ENCODE data around the gene LRMDA.

DNA sequence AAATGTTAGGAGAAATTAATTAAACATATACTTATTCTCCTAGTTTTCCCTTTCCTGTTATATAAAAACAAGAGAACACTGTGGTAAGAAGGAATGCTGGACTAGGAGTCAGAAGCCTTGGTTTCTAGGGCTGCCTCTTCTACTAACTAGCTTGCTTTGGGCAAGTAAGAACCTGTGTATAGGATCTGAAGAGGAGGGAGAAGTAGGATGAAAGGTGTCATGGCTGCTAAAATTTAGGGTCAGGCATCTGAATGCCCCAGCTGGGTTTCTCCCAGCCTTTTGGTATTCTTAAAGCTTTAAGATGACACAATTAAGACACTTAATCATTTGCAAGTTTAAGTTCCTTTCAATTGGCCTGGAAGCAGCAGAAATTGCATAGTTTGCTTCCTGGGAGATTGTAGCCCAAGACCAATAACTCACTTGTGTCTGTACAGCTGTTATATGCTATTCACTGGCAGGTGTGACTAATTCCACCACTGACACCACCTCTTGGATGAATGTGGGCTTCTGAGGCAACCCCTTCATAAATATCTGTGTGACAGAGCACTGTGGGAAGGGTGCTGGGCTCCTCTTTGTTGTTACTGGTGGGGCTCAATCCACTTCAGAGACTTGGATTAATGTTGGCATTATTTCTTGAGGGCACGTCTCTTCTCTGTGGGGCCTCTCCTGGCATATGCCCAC lies 137.2 kb downstream of the LRMDA start:
- no peak for TF ChIP-seq EZH2phosphoT487 (IDR thresholded peaks at IDR 0.05; ENCODE audit: low read depth)
- TF ChIP-seq, protein P1, sequence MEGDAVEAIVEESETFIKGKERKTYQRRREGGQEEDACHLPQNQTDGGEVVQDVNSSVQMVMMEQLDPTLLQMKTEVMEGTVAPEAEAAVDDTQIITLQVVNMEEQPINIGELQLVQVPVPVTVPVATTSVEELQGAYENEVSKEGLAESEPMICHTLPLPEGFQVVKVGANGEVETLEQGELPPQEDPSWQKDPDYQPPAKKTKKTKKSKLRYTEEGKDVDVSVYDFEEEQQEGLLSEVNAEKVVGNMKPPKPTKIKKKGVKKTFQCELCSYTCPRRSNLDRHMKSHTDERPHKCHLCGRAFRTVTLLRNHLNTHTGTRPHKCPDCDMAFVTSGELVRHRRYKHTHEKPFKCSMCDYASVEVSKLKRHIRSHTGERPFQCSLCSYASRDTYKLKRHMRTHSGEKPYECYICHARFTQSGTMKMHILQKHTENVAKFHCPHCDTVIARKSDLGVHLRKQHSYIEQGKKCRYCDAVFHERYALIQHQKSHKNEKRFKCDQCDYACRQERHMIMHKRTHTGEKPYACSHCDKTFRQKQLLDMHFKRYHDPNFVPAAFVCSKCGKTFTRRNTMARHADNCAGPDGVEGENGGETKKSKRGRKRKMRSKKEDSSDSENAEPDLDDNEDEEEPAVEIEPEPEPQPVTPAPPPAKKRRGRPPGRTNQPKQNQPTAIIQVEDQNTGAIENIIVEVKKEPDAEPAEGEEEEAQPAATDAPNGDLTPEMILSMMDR (IDR thresholded peaks at IDR 0.05; ENCODE audit: low read depth, low read length): no peak

Data from OCI-LY3 (cell line).